Ishikawa (cell line): ENCODE measurements around the gene KCNA3.

Source experiments
- CEBPB ChIP-seq: IDR thresholded peaks from 2 replicates; pipeline ENCODE4 v1.6.1; 2012
- EGR1 ChIP-seq: IDR thresholded peaks from 2 replicates; pipeline ENCODE4 v1.6.1; 2012
- EP300 ChIP-seq: IDR thresholded peaks from 2 replicates; pipeline ENCODE4 v1.6.1; 2012; ENCODE audit warnings: borderline replicate concordance
- FOXM1 ChIP-seq: IDR thresholded peaks from 2 replicates; pipeline ENCODE4 v1.6.1; 2012; ENCODE audit warnings: low read depth, borderline replicate concordance
- MAX ChIP-seq: IDR thresholded peaks from 2 replicates; pipeline ENCODE4 v1.6.1; 2012
- TAF1 ChIP-seq: IDR thresholded peaks from 2 replicates; pipeline ENCODE4 v1.6.1; 2012; ENCODE audit warnings: low read depth, mild to moderate bottlenecking
- YY1 ChIP-seq: IDR thresholded peaks from 2 replicates; pipeline ENCODE4 v1.6.1; 2012; ENCODE audit warnings: low read depth

- TF ChIP-seq YY1 (no peak), EP300 (no peak), CEBPB (no peak), FOXM1 (no peak), MAX (no peak), EGR1 (no peak), TAF1 (no peak)
Measured at GRCh38 chr1:110635434-110635833, 39.3 kb downstream of the KCNA3 start.
